OCI-LY3 (cell line): Measurements from ENCODE around the gene AGT.

Experiments
- EZH2phosphoT487 ChIP-seq: fragments of 200-600 bp; shearing (Covaris generic); IDR thresholded peaks from 2 replicates; pipeline ENCODE4 v1.6.1; 2018; ENCODE audit warnings: antibody characterized with exemption, mixed run types, low read depth
- TF ChIP-seq, protein P1 (sequence below): fragments of 200-600, 300-600 bp; sonication (generic); IDR thresholded peaks from 2 replicates; pipeline ENCODE4 v1.5.1; 2014; ENCODE audit warnings: antibody characterized with exemption, low read length, low read depth

DNA sequence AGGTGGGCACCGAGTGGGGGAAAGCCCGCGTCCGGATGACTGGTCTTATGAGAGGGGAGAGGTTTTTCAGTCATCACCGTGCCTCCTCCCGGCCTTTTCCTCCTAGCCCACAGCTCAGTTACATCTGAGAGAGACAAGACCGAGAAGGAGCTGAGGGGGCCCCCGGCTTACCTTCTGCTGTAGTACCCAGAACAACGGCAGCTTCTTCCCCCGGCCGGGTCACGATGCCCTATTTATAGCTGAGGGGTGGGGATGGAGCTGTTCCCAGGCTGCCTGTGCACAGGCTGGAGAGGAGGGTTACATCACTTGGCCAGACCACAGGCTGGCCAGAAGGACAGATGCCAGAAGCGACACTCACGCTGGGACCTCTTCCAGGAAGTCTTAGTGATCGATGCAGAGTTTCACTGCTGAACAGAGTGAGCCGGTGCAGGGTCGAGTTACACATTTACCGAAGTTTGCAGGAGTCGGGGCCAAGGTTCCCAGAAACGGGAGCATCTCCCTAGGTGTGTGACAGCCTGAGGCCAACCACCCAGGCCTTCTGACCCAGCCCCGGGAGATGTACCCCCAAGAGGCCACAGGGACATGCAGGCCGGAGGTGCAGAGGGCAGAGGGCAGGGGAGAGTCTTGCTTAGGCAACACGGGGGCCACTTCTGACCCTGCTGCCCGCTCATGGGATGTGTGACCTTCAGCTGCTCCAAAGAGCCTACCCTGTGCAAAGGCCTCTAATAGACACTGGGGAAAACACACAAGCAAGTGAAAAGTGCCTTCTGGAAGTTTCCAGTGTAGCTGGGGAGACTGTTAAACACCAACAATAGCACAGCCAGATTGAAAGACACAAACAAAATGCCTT, at the start of gene AGT:
- TF ChIP-seq, protein P1, sequence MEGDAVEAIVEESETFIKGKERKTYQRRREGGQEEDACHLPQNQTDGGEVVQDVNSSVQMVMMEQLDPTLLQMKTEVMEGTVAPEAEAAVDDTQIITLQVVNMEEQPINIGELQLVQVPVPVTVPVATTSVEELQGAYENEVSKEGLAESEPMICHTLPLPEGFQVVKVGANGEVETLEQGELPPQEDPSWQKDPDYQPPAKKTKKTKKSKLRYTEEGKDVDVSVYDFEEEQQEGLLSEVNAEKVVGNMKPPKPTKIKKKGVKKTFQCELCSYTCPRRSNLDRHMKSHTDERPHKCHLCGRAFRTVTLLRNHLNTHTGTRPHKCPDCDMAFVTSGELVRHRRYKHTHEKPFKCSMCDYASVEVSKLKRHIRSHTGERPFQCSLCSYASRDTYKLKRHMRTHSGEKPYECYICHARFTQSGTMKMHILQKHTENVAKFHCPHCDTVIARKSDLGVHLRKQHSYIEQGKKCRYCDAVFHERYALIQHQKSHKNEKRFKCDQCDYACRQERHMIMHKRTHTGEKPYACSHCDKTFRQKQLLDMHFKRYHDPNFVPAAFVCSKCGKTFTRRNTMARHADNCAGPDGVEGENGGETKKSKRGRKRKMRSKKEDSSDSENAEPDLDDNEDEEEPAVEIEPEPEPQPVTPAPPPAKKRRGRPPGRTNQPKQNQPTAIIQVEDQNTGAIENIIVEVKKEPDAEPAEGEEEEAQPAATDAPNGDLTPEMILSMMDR: no peak
- no peak for TF ChIP-seq EZH2phosphoT487
